Measurements from ENCODE around the gene ELAVL1. TPM values are rescaled to one million over a fixed set of nuclear protein-coding genes. Genes with fewer than 3 reads are reported as not detected.

ELAVL1 gene
- total RNA-seq, 2 experiments from 2014 or later = 161 to 164 TPM

GRCh38 chr19:7983995-7984837 lies 21.2 kb downstream of the ELAVL1 start:
- ChIA-PET CTCF (interaction anchor here (0.6 to 0.9 kb wide), 2 partner anchors 18 to 26 kb away, joined by 3 read pairs; no protein-coding TSS in a partner anchor), POLR2A (no interaction called here)
- DNase-seq (no peak), ATAC-seq (no peak)
- no peaks in the 10 kb centered on the region for H3K27me3 Mint-ChIP-seq
- H3K27ac Mint-ChIP-seq = no peak overlapping the region
- H3K4me3 Mint-ChIP-seq = no peak overlapping the region
- H3K9me3 Mint-ChIP-seq = no peaks in the 10 kb centered on the region
- intact Hi-C loops (cut with micrococcal nuclease) = no loop called here
- peaks cover 5% of the 10 kb centered on the region for H3K4me1 Mint-ChIP-seq (ENCODE audit: low read depth)
- H3K36me3 Mint-ChIP-seq (ENCODE audit: low read depth) = peaks cover 24% of the 10 kb centered on the region
- TF ChIP-seq, protein P1, sequence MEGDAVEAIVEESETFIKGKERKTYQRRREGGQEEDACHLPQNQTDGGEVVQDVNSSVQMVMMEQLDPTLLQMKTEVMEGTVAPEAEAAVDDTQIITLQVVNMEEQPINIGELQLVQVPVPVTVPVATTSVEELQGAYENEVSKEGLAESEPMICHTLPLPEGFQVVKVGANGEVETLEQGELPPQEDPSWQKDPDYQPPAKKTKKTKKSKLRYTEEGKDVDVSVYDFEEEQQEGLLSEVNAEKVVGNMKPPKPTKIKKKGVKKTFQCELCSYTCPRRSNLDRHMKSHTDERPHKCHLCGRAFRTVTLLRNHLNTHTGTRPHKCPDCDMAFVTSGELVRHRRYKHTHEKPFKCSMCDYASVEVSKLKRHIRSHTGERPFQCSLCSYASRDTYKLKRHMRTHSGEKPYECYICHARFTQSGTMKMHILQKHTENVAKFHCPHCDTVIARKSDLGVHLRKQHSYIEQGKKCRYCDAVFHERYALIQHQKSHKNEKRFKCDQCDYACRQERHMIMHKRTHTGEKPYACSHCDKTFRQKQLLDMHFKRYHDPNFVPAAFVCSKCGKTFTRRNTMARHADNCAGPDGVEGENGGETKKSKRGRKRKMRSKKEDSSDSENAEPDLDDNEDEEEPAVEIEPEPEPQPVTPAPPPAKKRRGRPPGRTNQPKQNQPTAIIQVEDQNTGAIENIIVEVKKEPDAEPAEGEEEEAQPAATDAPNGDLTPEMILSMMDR (IDR thresholded peaks at IDR 0.05) = no peak

- DNase-seq (no peak), ATAC-seq (no peak)
- POLR2A ChIA-PET = no interaction called here
- Mint-ChIP-seq H3K4me1 (ENCODE audit: low read depth) (peaks cover 5% of the 10 kb centered on the region), H3K9me3 (no peaks in the 10 kb centered on the region), H3K36me3 (ENCODE audit: low read depth) (peaks cover 18% of the 10 kb centered on the region), H3K4me3 (no peak overlapping the region), H3K27ac (no peak overlapping the region), H3K27me3 (no peaks in the 10 kb centered on the region)
- intact Hi-C loops (cut with micrococcal nuclease) = no loop called here
- CTCF ChIA-PET = no interaction called here
- TF ChIP-seq, protein P1 (IDR thresholded peaks at IDR 0.05) = no peak
These were observed 22.0 kb downstream of the ELAVL1 start for GRCh38 chr19:7983286-7983950.

DNA sequence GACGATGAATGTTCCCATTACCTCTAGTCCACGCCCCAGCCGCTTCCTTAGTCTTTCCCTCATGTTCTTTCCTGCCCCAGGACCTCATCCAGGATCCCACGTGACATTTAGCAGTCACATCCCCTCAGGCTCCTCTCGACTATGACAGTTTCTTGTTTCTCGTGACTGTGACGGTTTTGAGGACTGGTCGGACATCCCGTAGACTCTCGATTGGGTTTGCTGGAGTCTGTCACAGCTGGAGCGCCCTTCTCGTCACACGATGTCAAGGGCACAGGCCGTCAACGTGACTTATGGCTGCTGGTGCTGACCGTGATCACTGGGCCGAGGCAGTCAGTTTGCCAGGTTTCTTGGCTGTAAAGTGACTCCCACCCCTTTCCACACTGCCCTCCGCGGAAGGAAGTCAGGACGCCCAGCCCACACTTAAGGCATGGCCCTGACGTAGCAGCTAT lies 22.8 kb downstream of the ELAVL1 start:
- no peak overlapping the region for H3K4me3 Mint-ChIP-seq
- no peaks in the 10 kb centered on the region for H3K27me3 Mint-ChIP-seq
- peaks cover 5% of the 10 kb centered on the region for H3K4me1 Mint-ChIP-seq (ENCODE audit: low read depth)
- ChIA-PET POLR2A (no interaction called here), CTCF (interaction anchor here (1.6 kb wide), 1 partner anchor 12 kb away, joined by 3 read pairs; no protein-coding TSS in a partner anchor)
- intact Hi-C loops (cut with micrococcal nuclease) = no loop called here
- ATAC-seq = no peak
- H3K27ac Mint-ChIP-seq = no peak overlapping the region
- H3K9me3 Mint-ChIP-seq = no peaks in the 10 kb centered on the region
- TF ChIP-seq, protein P1 (IDR thresholded peaks at IDR 0.05) = no peak
- no peak for DNase-seq
- peaks cover 11% of the 10 kb centered on the region for H3K36me3 Mint-ChIP-seq (ENCODE audit: low read depth)

- no peaks in the 10 kb centered on the region for H3K27me3 Mint-ChIP-seq
- POLR2A ChIA-PET = no interaction called here
- no peak for ATAC-seq
- intact Hi-C loops (cut with micrococcal nuclease) = no loop called here
- TF ChIP-seq, protein P1 (IDR thresholded peaks at IDR 0.05) = no peak
- H3K4me1 Mint-ChIP-seq (ENCODE audit: low read depth) = peaks cover 5% of the 10 kb centered on the region
- DNase-seq = no peak
- CTCF ChIA-PET = interaction anchor here (1.6 kb wide), 1 partner anchor 11 kb away, joined by 3 read pairs; no protein-coding TSS in a partner anchor
- H3K4me3 Mint-ChIP-seq = no peak overlapping the region
- no peaks in the 10 kb centered on the region for H3K9me3 Mint-ChIP-seq
- H3K36me3 Mint-ChIP-seq (ENCODE audit: low read depth) = peaks cover 8% of the 10 kb centered on the region
- H3K27ac Mint-ChIP-seq = no peak overlapping the region
These were observed 23.3 kb downstream of the ELAVL1 start for GRCh38 chr19:7982103-7982502.

DNA sequence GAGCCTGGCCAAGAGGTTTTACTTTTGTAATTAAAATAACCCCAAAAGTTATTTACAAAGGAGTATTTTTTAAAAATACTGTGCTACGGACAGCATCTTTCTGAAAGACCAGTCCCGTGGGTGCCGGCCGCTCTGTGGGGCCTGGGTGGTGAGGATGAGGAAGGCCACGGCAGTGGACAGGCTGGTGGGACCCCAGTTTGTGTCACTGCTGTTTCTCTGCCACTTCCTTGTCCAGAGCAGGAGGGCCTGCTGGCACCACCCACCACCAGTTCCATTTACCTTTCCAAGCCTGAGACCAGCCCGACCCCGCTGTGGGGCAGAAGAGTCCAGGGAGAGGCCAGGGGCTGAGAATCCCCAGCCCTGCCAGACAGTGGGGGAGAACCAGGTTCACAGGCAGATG lies 23.8 kb downstream of the ELAVL1 start:
- Mint-ChIP-seq H3K4me3 (no peak overlapping the region), H3K27me3 (no peaks in the 10 kb centered on the region), H3K4me1 (ENCODE audit: low read depth) (peaks cover 5% of the 10 kb centered on the region), H3K27ac (no peak overlapping the region), H3K36me3 (ENCODE audit: low read depth) (peaks cover 8% of the 10 kb centered on the region), H3K9me3 (no peaks in the 10 kb centered on the region)
- intact Hi-C loops (cut with micrococcal nuclease) = no loop called here
- ChIA-PET POLR2A (no interaction called here), CTCF (interaction anchor here (1.0 to 1.6 kb wide), 2 partner anchors 11 to 21 kb away, joined by 3 to 5 read pairs; no protein-coding TSS in a partner anchor)
- no peak for ATAC-seq
- TF ChIP-seq, protein P1 (IDR thresholded peaks at IDR 0.05) = no peak
- no peak for DNase-seq
